HG03108 (cell line): ENCODE measurements around the gene EXOC3L4.
"Not testable (repeated sequence)": the region's sequence is repeated elsewhere in the genome, so short reads cannot be mapped to it uniquely, and the experiment has no call there.

ENCODE experiments used
- ATAC-seq: cut with Tn5 transposase; IDR thresholded peaks from one replicate; pipeline ENCODE4 v1.9.1; 2021; ENCODE audit warnings: moderate library complexity; ENCODE audit not compliant: unreplicated experiment

EXOC3L4 gene

GRCh38 chr14:103118018-103118662, 23.6 kb downstream of the EXOC3L4 start:
- ATAC-seq = no peak

- ATAC-seq = no peak
Measured at GRCh38 chr14:103118663-103119404, 24.3 kb downstream of the EXOC3L4 start.

GRCh38 chr14:103119527-103119926, 25.0 kb downstream of the EXOC3L4 start:
- ATAC-seq = not testable (repeated sequence)

- ATAC-seq = no peak
Measured at GRCh38 chr14:103121121-103121845, 26.8 kb downstream of the EXOC3L4 start.

GRCh38 chr14:103121846-103122584, 27.5 kb downstream of the EXOC3L4 start:
- ATAC-seq = no peak

- no peak for ATAC-seq
Measured at GRCh38 chr14:103122585-103122946, 28.0 kb downstream of the EXOC3L4 start.

GRCh38 chr14:103122947-103123633, 28.6 kb downstream of the EXOC3L4 start, which contains the start of gene TNFAIP2:
Gene TNFAIP2 (plus strand): TSS chr14:103123461. CDS start chr14:103126458, 2,997 bp downstream.
- no peak for ATAC-seq

- ATAC-seq = no peak
Measured at GRCh38 chr14:103123634-103124500, 29.3 kb downstream of the EXOC3L4 start.

- no peak for ATAC-seq
Measured at GRCh38 chr14:103124501-103125001, 30.0 kb downstream of the EXOC3L4 start.

GRCh38 chr14:103125098-103126070, 30.9 kb downstream of the EXOC3L4 start:
- no peak for ATAC-seq

GRCh38 chr14:103126088-103126872, 31.8 kb downstream of the EXOC3L4 start:
- ATAC-seq = no peak

GRCh38 chr14:103126873-103127304, 32.4 kb downstream of the EXOC3L4 start:
- no peak for ATAC-seq

- no peak for ATAC-seq
Measured at GRCh38 chr14:103127356-103127755, 32.8 kb downstream of the EXOC3L4 start.

- no peak for ATAC-seq
Measured at GRCh38 chr14:103127861-103128598, 33.5 kb downstream of the EXOC3L4 start.

- ATAC-seq = no peak
Measured at GRCh38 chr14:103128631-103129300, 34.2 kb downstream of the EXOC3L4 start.
